Natural killer cell treated with Interleukin-12 subunit alpha and Interleukin-12 subunit beta and Interleukin-15 and Interleukin-18, amount 100 ng/mL, for 72 hours (primary cell): Measurements from ENCODE around the gene METAP1. TPM values are rescaled to one million over a fixed set of nuclear protein-coding genes. Genes with fewer than 3 reads are reported as not detected.
A peak's percentile ranks its signal among the peaks of the same experiment; 100 is the strongest.

Experiments
- ATAC-seq, 2 donors: fragments of 150-1000 bp; cut with Tn5 transposase in 1 of 2; sonication (Bioruptor Pico), chemical (Tn5 transposase) in 1 of 2; 2 replicates each; pipeline ENCODE4 v1.10.0; 2021
- DNase-seq: peaks from one replicate; pipeline ENCODE4 v3.0.0; 2022; ENCODE audit warnings: low spot score
- H3K27ac Mint-ChIP-seq, 2 donors: 1 replicate in 1 of 2; 2 replicates in 1 of 2; pipeline ENCODE4 v1.8.0; 2022; ENCODE audit warnings: mixed read lengths in 2 of 2, mild to moderate bottlenecking in 1 of 2, moderate library complexity in 1 of 2
- H3K27me3 Mint-ChIP-seq, 2 donors: 1 replicate in 1 of 2; 2 replicates in 1 of 2; pipeline ENCODE4 v1.8.0; 2022; ENCODE audit warnings: mixed read lengths in 2 of 2
- H3K36me3 Mint-ChIP-seq: one replicate; pipeline ENCODE4 v1.8.0; 2022; ENCODE audit warnings: mixed read lengths
- H3K4me1 Mint-ChIP-seq, 2 donors: 1 replicate in 1 of 2; 2 replicates in 1 of 2; pipeline ENCODE4 v1.8.0; 2022; ENCODE audit warnings: low read depth in 2 of 2, mixed read lengths in 2 of 2, mild to moderate bottlenecking in 1 of 2
- H3K4me3 Mint-ChIP-seq: one replicate; pipeline ENCODE4 v1.8.0; 2022; ENCODE audit warnings: mixed read lengths
- H3K9me3 Mint-ChIP-seq: 2 replicates; pipeline ENCODE4 v1.8.0; 2022; ENCODE audit warnings: mixed read lengths
- total RNA-seq, 2 donors: library from RNA; stranded (reverse); gene quantifications; one replicate each; pipeline ENCODE4 v1.2.3, GENCODE V29; 2022

METAP1 gene
- total RNA-seq = 10 to 100 TPM; 46.6 to 62.0 TPM

DNA sequence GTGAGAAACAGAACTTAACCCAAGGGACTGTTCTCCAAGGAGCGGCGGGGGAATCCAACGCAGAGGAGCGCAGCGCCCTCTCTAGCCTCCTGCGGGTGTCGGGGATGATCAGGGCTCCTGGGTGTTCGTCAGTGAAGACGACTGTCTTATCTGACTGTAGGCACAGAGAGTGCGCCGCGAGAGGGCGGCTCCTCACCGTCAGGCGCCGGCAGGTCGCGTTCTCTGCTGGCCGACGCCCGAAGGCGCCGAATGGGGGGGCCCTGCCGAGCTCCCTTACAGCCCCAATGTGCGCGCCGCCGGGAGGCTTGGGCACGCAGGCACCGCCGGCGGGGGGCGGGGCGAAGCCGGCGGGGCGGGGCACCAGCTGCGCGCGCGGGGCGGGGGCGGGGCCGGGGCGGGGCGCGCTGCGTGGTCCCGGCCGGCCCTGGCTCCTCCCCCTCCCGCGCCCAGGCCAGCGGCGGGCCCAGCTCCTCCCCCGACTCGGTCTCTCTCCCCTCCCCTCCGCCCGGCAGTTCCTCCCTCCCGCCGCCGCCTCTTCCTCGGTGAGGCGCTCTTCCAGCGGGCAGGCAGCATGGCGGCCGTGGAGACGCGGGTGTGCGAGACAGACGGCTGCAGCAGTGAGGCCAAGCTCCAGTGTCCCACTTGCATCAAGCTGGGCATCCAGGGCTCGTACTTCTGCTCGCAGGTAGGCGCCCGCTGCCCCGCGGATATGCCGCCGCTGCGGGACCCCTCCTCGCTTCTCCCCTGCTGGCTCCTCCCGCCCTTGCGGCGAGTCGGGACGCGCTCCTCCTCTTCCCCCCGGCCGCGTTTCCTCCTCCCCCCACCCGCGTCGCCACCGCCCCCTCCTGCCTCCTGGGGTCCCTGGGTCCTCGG lies at the start of gene METAP1:
Gene METAP1 (plus strand): TSS at position 539 of the 873 bp plus-strand sequence. CDS start 33 bp downstream, at position 572.
- Mint-ChIP-seq H3K36me3 (no peaks in the 10 kb centered on the region), H3K4me1 (peaks cover 23 to 26% of the 10 kb centered on the region in 2 donors), H3K9me3 (no peaks in the 10 kb centered on the region), H3K27ac (peak within 1 kb of the TSS; percentile 92 to 96), H3K27me3 (no peaks in the 10 kb centered on the region), H3K4me3 (peak within 1 kb of the TSS; percentile 89)
- DNase-seq (peak; percentile 97), ATAC-seq (peak; percentile 95 to 96)

- no peaks in the 10 kb centered on the region for H3K9me3 Mint-ChIP-seq
- no peaks in the 10 kb centered on the region for H3K4me1 Mint-ChIP-seq
- no peak for ATAC-seq
- H3K27me3 Mint-ChIP-seq = peaks cover 0 to 3% of the 10 kb centered on the region in 2 donors
- H3K4me3 Mint-ChIP-seq = no peak overlapping the region
- no peak for DNase-seq
- no peak overlapping the region for H3K27ac Mint-ChIP-seq
- no peaks in the 10 kb centered on the region for H3K36me3 Mint-ChIP-seq
Observed at GRCh38 chr4:98946359-98946758, 49.2 kb upstream of the METAP1 start.

- DNase-seq (no peak), ATAC-seq (no peak)
- no peak overlapping the region for H3K27ac Mint-ChIP-seq
- H3K9me3 Mint-ChIP-seq = no peaks in the 10 kb centered on the region
- H3K4me1 Mint-ChIP-seq = no peaks in the 10 kb centered on the region
- H3K27me3 Mint-ChIP-seq = peaks cover 11 to 12% of the 10 kb centered on the region in 2 donors
- H3K36me3 Mint-ChIP-seq = no peaks in the 10 kb centered on the region
- no peak overlapping the region for H3K4me3 Mint-ChIP-seq
Observed at GRCh38 chr4:98950925-98951324, 44.6 kb upstream of the METAP1 start.

DNA sequence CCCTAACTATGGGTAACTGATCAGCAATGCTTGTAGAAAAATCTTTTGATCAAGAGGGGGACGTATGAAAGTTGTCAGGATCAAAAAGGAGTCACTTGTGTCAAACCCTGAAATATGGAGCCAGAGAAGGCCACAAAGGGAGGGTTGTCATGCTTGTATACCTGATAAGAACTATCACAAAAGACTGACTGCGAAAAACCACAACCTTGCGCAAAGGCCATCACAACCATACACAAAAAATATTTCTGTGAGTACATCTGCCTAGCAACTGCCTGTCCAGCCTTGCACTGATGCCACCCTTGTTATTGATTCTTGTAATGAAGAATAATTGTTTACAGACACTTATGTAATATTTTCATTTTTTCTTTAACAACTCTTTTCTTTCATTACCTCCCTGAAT lies 43.8 kb upstream of the METAP1 start:
- Mint-ChIP-seq H3K36me3 (no peaks in the 10 kb centered on the region), H3K4me3 (no peak overlapping the region), H3K27ac (no peak overlapping the region), H3K4me1 (no peaks in the 10 kb centered on the region), H3K9me3 (no peaks in the 10 kb centered on the region), H3K27me3 (peaks cover 11 to 15% of the 10 kb centered on the region in 2 donors)
- DNase-seq (no peak), ATAC-seq (no peak)

GRCh38 chr4:98955229-98955628 lies 40.3 kb upstream of the METAP1 start:
- Mint-ChIP-seq H3K4me1 (no peaks in the 10 kb centered on the region), H3K36me3 (no peaks in the 10 kb centered on the region), H3K4me3 (no peak overlapping the region), H3K9me3 (no peaks in the 10 kb centered on the region), H3K27me3 (peaks cover 11 to 22% of the 10 kb centered on the region in 2 donors), H3K27ac (no peak overlapping the region)
- ATAC-seq = no peak
- no peak for DNase-seq

- no peaks in the 10 kb centered on the region for H3K36me3 Mint-ChIP-seq
- ATAC-seq (no peak), DNase-seq (no peak)
- H3K9me3 Mint-ChIP-seq = no peaks in the 10 kb centered on the region
- H3K4me1 Mint-ChIP-seq = no peaks in the 10 kb centered on the region
- H3K27ac Mint-ChIP-seq = no peak overlapping the region
- H3K27me3 Mint-ChIP-seq = peaks cover 11 to 22% of the 10 kb centered on the region in 2 donors
- H3K4me3 Mint-ChIP-seq = no peak overlapping the region
Observed at GRCh38 chr4:98958065-98958464, 37.5 kb upstream of the METAP1 start.

DNA sequence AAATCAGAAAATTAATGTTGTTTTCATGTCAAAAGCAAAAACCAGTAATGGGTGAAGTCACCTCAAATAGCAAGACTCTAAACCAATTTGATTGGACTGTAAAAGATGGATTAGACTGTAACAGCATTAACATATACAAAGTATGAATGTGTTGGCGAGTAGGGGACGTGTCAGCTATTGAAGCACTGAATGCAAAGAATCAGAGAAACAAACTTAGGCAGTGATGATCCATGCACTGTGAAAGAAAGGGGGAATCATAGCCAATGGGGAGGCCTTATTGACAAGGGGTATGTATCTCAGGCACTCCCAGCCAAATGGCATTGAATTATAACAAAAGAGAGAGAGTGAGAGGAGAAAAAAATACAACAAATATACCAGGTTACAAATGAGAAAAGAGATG lies 36.1 kb upstream of the METAP1 start:
- no peak for DNase-seq
- ATAC-seq = no peak
- Mint-ChIP-seq H3K27ac (no peak overlapping the region), H3K27me3 (peaks cover 11 to 22% of the 10 kb centered on the region in 2 donors), H3K36me3 (no peaks in the 10 kb centered on the region), H3K4me3 (no peak overlapping the region), H3K4me1 (no peaks in the 10 kb centered on the region), H3K9me3 (no peaks in the 10 kb centered on the region)

DNA sequence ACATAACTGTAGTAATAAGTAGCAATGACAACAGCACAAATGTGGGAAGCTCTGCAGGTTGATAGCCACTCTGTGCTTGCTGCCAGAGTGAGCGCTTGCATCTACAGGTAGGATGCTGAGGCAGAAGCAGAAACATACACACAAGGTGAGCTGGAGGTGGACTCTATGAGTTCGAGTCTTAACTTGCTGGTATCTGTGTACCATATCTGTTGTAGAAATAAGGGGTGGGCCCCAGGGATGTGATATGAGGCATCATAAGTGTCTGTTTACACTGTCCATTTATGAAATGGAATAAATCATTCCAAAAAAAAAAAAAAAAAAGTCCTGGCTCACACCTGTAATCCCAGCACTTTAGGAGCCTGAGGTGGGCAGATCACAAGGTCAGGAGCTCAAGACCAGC lies 33.8 kb upstream of the METAP1 start:
- ATAC-seq (no peak), DNase-seq (no peak)
- H3K27me3 Mint-ChIP-seq = peaks cover 7% of the 10 kb centered on the region in 2 donors
- H3K9me3 Mint-ChIP-seq = no peaks in the 10 kb centered on the region
- H3K4me3 Mint-ChIP-seq = no peak overlapping the region
- no peaks in the 10 kb centered on the region for H3K36me3 Mint-ChIP-seq
- H3K27ac Mint-ChIP-seq = no peak overlapping the region
- H3K4me1 Mint-ChIP-seq = no peaks in the 10 kb centered on the region

- DNase-seq (no peak), ATAC-seq (no peak)
- Mint-ChIP-seq H3K4me1 (no peaks in the 10 kb centered on the region), H3K27ac (no peak overlapping the region), H3K4me3 (no peak overlapping the region), H3K36me3 (no peaks in the 10 kb centered on the region), H3K27me3 (peaks cover 7% of the 10 kb centered on the region in 2 donors), H3K9me3 (no peaks in the 10 kb centered on the region)
Observed at GRCh38 chr4:98963538-98964433, 31.7 kb upstream of the METAP1 start.

DNA sequence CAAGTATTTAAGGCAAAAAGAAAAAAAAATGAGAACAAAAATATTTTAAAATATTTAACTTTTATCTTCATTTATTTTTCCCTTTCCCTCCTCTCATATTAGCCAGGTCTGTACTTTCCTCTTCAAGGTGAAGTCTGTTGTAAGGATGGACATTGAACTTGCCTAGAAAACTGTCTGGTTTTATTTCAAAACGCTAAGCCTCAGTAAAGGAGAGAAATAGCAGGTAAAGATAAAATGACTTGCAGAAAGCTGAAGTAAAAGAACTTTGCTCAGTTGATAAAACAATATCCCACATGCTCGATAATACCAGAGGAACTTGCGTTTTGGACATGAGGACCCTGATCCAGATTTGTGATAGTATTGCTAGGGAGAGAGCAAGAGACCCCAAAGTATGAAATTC lies 28.6 kb upstream of the METAP1 start:
- no peak overlapping the region for H3K4me3 Mint-ChIP-seq
- no peaks in the 10 kb centered on the region for H3K9me3 Mint-ChIP-seq
- no peaks in the 10 kb centered on the region for H3K4me1 Mint-ChIP-seq
- H3K36me3 Mint-ChIP-seq = no peaks in the 10 kb centered on the region
- peaks cover 14% of the 10 kb centered on the region in 2 donors for H3K27me3 Mint-ChIP-seq
- no peak overlapping the region for H3K27ac Mint-ChIP-seq
- no peak for ATAC-seq
- DNase-seq = no peak

GRCh38 chr4:98967786-98968329 lies 27.7 kb upstream of the METAP1 start:
- H3K4me1 Mint-ChIP-seq = no peaks in the 10 kb centered on the region
- H3K36me3 Mint-ChIP-seq = no peaks in the 10 kb centered on the region
- no peak for ATAC-seq
- no peak overlapping the region for H3K4me3 Mint-ChIP-seq
- no peak for DNase-seq
- H3K27me3 Mint-ChIP-seq = peaks cover 14 to 15% of the 10 kb centered on the region in 2 donors
- no peaks in the 10 kb centered on the region for H3K9me3 Mint-ChIP-seq
- no peak overlapping the region for H3K27ac Mint-ChIP-seq

GRCh38 chr4:98969878-98970785 lies 25.4 kb upstream of the METAP1 start:
- Mint-ChIP-seq H3K27me3 (peaks cover 14 to 18% of the 10 kb centered on the region in 2 donors), H3K4me3 (no peak overlapping the region), H3K4me1 (no peaks in the 10 kb centered on the region), H3K27ac (no peak overlapping the region), H3K9me3 (no peaks in the 10 kb centered on the region), H3K36me3 (no peaks in the 10 kb centered on the region)
- ATAC-seq (no peak), DNase-seq (no peak)

GRCh38 chr4:98976716-98977115 lies 18.8 kb upstream of the METAP1 start:
- no peaks in the 10 kb centered on the region for H3K36me3 Mint-ChIP-seq
- ATAC-seq = no peak
- H3K4me3 Mint-ChIP-seq = no peak overlapping the region
- no peak overlapping the region for H3K27ac Mint-ChIP-seq
- H3K4me1 Mint-ChIP-seq = no peaks in the 10 kb centered on the region
- no peak for DNase-seq
- H3K27me3 Mint-ChIP-seq = peaks cover 8 to 13% of the 10 kb centered on the region in 2 donors
- no peaks in the 10 kb centered on the region for H3K9me3 Mint-ChIP-seq
